HCT116 (cell line): ENCODE measurements around the gene CIC. TPM values are rescaled to one million over a fixed set of nuclear protein-coding genes. Genes with fewer than 3 reads are reported as not detected.

ENCODE experiments used
- ATAC-seq: fragments of 200-7000 bp; cut with Tn5 transposase; 2 replicates; pipeline ENCODE4 v1.9.1; 2020; ENCODE audit warnings: mild to moderate bottlenecking, moderate library complexity
- BruUV-seq: library from RNA; stranded (reverse); fragments of 400-500 nt; replicated peaks from 2 replicates; lab custom pipeline; 2021; lab: Mats Ljungman, UMichigan
- CTCF ChIA-PET: fragments of 300-600 bp; sonication (Branson Sonifier 250); formaldehyde crosslinking; loops from one replicate; lab custom pipeline; 2021; ENCODE audit warnings: antibody characterized with exemption; lab: Charles Lee
- POLR2A ChIA-PET: fragments of 300-600, 350-600 bp; sonication (Branson Sonifier 250); formaldehyde crosslinking; loops from one replicate; lab custom pipeline; 2021; ENCODE audit warnings: antibody characterized with exemption; lab: Charles Lee
- RAD21 ChIA-PET, 2 experiments: fragments of 300-600 bp; sonication (Branson Sonifier 250); formaldehyde crosslinking; loops; one replicate each; lab custom pipeline; 2023; ENCODE audit warnings: low total read pairs in 2 of 2; ENCODE audit not compliant: uncharacterized antibody in 2 of 2, unreplicated experiment in 2 of 2, low non-redundant PET in 1 of 2; lab: Charles Lee
- DNase-seq: peaks from one replicate; pipeline ENCODE4 v3.0.0-alpha.2; 2010; ENCODE audit warnings: low read depth, low spot score
- H2AFZ ChIP-seq: fragments of 200-600 bp; shearing (Covaris generic), sonication (generic); 2 replicates; pipeline ENCODE4 v1.6.1; 2017; ENCODE audit warnings: low read depth, mixed run types, mixed read lengths, antibody characterized with exemption, low read length; ENCODE audit not compliant: poor library complexity, severe bottlenecking
- H3K27ac ChIP-seq: 2 replicates; pipeline ENCODE4 v1.5.1; 2012; ENCODE audit warnings: low read depth, low read length
- H3K27me3 ChIP-seq: fragments of 200-600 bp; sonication (generic); 2 replicates; pipeline ENCODE4 v1.6.1; 2016; ENCODE audit warnings: mixed run types, low read length, mixed read lengths; ENCODE audit not compliant: insufficient read depth
- H3K36me3 ChIP-seq, 2 experiments: fragments of 200-500 bp in 1 of 2; fragments of 200-600 bp in 1 of 2; sonication (Bioruptor generic) in 1 of 2; sonication (generic) in 1 of 2; 2 replicates each; pipeline versions ENCODE4 v1.5.1 to v1.6.1; 2014 to 2016; ENCODE audit warnings: low read length in 2 of 2, inconsistent platforms in 1 of 2, mixed read lengths in 1 of 2, mixed run types in 1 of 2; ENCODE audit not compliant: insufficient read depth in 2 of 2, control insufficient read depth in 1 of 2
- H3K4me1 ChIP-seq, 2 experiments: fragments of 200-600 bp in 1 of 2; sonication (generic) in 1 of 2; 2 replicates each; pipeline versions ENCODE4 v1.5.1 to v1.6.1; 2012 to 2017; ENCODE audit warnings: low read length in 2 of 2, inconsistent platforms in 1 of 2, mild to moderate bottlenecking in 1 of 2, mixed read lengths in 1 of 2, mixed run types in 1 of 2, moderate library complexity in 1 of 2; ENCODE audit not compliant: insufficient read depth in 2 of 2, control insufficient read depth in 1 of 2
- H3K4me2 ChIP-seq: fragments of 200-600 bp; sonication (generic); 2 replicates; pipeline ENCODE4 v1.6.1; 2017; ENCODE audit warnings: mixed run types, low read length, mixed read lengths
- H3K4me3 ChIP-seq, 2 experiments: fragments of 200-600 bp in 1 of 2; sonication (generic) in 1 of 2; replicated peaks in 1 of 2; 2 replicates each; pipeline ENCODE4 v1.5.1; 2011 to 2016; ENCODE audit warnings: low read length in 2 of 2, control low read depth in 1 of 2, low read depth in 1 of 2, mild to moderate bottlenecking in 1 of 2, mixed read lengths in 1 of 2, mixed run types in 1 of 2
- H3K79me2 ChIP-seq: fragments of 200-600 bp; sonication (generic); 2 replicates; pipeline ENCODE4 v1.6.1; 2017; ENCODE audit warnings: mild to moderate bottlenecking, mixed run types, low read length, moderate library complexity, mixed read lengths; ENCODE audit not compliant: insufficient read depth
- H3K9ac ChIP-seq: fragments of 200-600 bp; sonication (generic); 2 replicates; pipeline ENCODE4 v1.6.1; 2016; ENCODE audit warnings: low read length, mixed read lengths
- H3K9me2 ChIP-seq: fragments of 200-600 bp; sonication (generic), shearing (Covaris generic); 2 replicates; pipeline ENCODE4 v1.6.1; 2017; ENCODE audit warnings: mixed run types, mild to moderate bottlenecking, moderate library complexity; ENCODE audit not compliant: insufficient read depth
- H3K9me3 ChIP-seq, 2 experiments: fragments of 200-500 bp in 1 of 2; fragments of 200-600 bp in 1 of 2; sonication (Bioruptor generic) in 1 of 2; sonication (generic) in 1 of 2; 2 replicates each; pipeline ENCODE4 v1.6.1; 2014 to 2017; ENCODE audit warnings: low read length in 2 of 2, mixed read lengths in 2 of 2, inconsistent platforms in 1 of 2, low read depth in 1 of 2, mild to moderate bottlenecking in 1 of 2, mixed run types in 1 of 2, moderate library complexity in 1 of 2; ENCODE audit not compliant: control insufficient read depth in 1 of 2, insufficient read depth in 1 of 2
- H4K20me1 ChIP-seq: fragments of 200-600 bp; sonication (generic), shearing (Covaris generic); 2 replicates; pipeline ENCODE4 v1.6.1; 2017; ENCODE audit warnings: mixed run types, mild to moderate bottlenecking, moderate library complexity; ENCODE audit not compliant: insufficient read depth
- CBX3 ChIP-seq: IDR thresholded peaks from 2 replicates; pipeline ENCODE4 v1.6.1; 2012; ENCODE audit warnings: low read depth
- CEBPB ChIP-seq: IDR thresholded peaks from 2 replicates; pipeline ENCODE4 v1.6.1; 2012; ENCODE audit warnings: low read depth
- EGR1 ChIP-seq: IDR thresholded peaks from 2 replicates; pipeline ENCODE4 v1.6.1; 2012; ENCODE audit warnings: low read depth
- EZH2 ChIP-seq: fragments of 200-600 bp; sonication (generic); IDR thresholded peaks from 2 replicates; pipeline ENCODE4 v1.6.1; 2017; ENCODE audit warnings: antibody characterized with exemption, mixed run types
- EZH2phosphoT487 ChIP-seq: fragments of 200-600 bp; IDR thresholded peaks from 2 replicates; pipeline ENCODE4 v1.6.1; 2018; ENCODE audit warnings: antibody characterized with exemption, borderline replicate concordance
- FOSL1 ChIP-seq: IDR thresholded peaks from 2 replicates; pipeline ENCODE4 v1.6.1; 2012; ENCODE audit warnings: low read depth
- JUND ChIP-seq: IDR thresholded peaks from 2 replicates; pipeline ENCODE4 v1.6.1; 2012
- SIN3A ChIP-seq: IDR thresholded peaks from 2 replicates; pipeline ENCODE4 v1.6.1; 2012; ENCODE audit warnings: low read depth
- SP1 ChIP-seq: IDR thresholded peaks from 2 replicates; pipeline ENCODE4 v1.6.1; 2012; ENCODE audit warnings: low read depth
- SRF ChIP-seq: IDR thresholded peaks from 2 replicates; pipeline ENCODE4 v1.6.1; 2012; ENCODE audit warnings: low read depth
- TCF7L2 ChIP-seq: IDR thresholded peaks from 2 replicates; pipeline ENCODE4 v1.7.0; 2011; ENCODE audit warnings: borderline replicate concordance, inconsistent platforms; ENCODE audit not compliant: insufficient read depth, insufficient read length; ENCODE audit errors: extremely low read depth
- ZFX ChIP-seq: fragments of 450-650 bp; IDR thresholded peaks from 2 replicates; pipeline ENCODE4 v1.6.1; 2017
- intact Hi-C: fragments of 100-400 bp; cut with micrococcal nuclease; formaldehyde crosslinking; loops from 2 replicates; pipeline ENCODE4 v1.10.0; 2022
- total RNA-seq: library from RNA; stranded (reverse); gene quantifications from one replicate; pipeline ENCODE4 v1.2.1, GENCODE V29; 2021; ENCODE audit not compliant: unreplicated experiment
- TF ChIP-seq, protein P1 (sequence below): IDR thresholded peaks from 2 replicates; pipeline ENCODE4 v1.6.1; 2012
- TF ChIP-seq, protein P2 (sequence below): IDR thresholded peaks from 2 replicates; pipeline ENCODE4 v1.6.1; 2011; ENCODE audit warnings: mild to moderate bottlenecking, low read length, moderate library complexity; ENCODE audit not compliant: insufficient replicate concordance; ENCODE audit errors: extremely low read depth
- TF ChIP-seq, protein P3 (sequence below): IDR thresholded peaks from 2 replicates; pipeline ENCODE4 v1.6.1; 2012
- TF ChIP-seq, protein P4 (sequence below), 3 experiments: fragments of 200-600 bp in 1 of 3; sonication (generic) in 1 of 3; IDR thresholded peaks in 2 of 3; conservative IDR thresholded peaks in 1 of 3; 2 replicates each; pipeline ENCODE4 v1.5.1; 2012 to 2017; ENCODE audit warnings: low read depth in 2 of 3, low read length in 2 of 3, antibody characterized with exemption in 1 of 3, borderline replicate concordance in 1 of 3, control low read depth in 1 of 3, mild to moderate bottlenecking in 1 of 3, mixed read lengths in 1 of 3, mixed run types in 1 of 3, moderate library complexity in 1 of 3; ENCODE audit not compliant: insufficient read depth in 1 of 3

Gene CIC
- total RNA-seq, 1 experiment from 2014 or later = 52.0 TPM

DNA sequence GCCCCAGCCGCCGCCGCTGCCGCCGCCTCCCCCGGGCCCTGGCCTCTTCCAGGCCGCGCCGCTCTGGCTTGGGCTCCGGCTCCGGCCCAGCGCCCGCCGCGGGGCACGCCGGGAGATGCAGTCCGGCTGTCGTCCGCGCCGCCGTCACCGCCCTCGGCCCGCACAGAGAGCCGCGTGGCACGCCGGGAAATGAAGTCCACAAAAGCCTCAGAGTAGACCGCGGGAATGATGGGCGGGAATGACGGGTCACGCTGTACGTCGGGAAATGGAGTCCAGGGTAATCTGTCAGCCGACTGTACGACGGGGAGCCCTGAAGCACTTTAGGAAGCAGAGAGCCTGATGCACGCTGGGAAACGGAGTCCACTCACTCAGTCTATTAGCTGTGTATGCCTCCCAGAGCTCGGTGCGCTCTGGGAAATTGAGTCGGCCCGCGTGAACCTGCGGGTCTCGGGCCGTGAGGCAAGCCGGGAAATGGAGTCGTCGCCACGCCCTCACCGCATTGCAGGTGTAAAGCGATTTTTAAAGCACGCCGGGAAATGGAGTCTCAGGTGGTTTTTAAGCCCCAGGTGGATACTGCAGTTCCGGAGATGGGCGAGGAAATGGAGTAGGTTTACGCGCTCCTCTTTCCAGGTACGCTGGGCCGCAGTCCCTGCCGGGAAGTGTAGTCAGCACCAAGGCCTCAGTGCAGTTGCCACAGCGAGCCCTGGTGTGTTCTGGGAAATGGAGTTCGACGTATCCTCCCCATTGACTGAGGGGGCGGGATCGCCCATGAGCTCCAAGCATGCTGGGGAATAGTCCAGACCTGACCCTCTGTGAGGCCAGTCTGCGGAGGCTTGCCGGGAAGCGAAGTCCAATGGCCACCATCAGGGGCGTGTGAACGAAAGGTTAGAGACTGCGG is 26.3 kb upstream of the CIC start, which contains the start of gene GSK3A (continued):
- TF ChIP-seq CEBPB (no peak), SP1 (peak; percentile 78), FOSL1 (no peak), JUND (no peak), ZFX (no peak; the same call in none of the 2 replicates), TCF7L2 (peak; percentile 86)
- TF ChIP-seq, protein P1, sequence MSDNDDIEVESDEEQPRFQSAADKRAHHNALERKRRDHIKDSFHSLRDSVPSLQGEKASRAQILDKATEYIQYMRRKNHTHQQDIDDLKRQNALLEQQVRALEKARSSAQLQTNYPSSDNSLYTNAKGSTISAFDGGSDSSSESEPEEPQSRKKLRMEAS = peak; percentile 56
- TF ChIP-seq, all 23 proteins: peak for 11

DNA sequence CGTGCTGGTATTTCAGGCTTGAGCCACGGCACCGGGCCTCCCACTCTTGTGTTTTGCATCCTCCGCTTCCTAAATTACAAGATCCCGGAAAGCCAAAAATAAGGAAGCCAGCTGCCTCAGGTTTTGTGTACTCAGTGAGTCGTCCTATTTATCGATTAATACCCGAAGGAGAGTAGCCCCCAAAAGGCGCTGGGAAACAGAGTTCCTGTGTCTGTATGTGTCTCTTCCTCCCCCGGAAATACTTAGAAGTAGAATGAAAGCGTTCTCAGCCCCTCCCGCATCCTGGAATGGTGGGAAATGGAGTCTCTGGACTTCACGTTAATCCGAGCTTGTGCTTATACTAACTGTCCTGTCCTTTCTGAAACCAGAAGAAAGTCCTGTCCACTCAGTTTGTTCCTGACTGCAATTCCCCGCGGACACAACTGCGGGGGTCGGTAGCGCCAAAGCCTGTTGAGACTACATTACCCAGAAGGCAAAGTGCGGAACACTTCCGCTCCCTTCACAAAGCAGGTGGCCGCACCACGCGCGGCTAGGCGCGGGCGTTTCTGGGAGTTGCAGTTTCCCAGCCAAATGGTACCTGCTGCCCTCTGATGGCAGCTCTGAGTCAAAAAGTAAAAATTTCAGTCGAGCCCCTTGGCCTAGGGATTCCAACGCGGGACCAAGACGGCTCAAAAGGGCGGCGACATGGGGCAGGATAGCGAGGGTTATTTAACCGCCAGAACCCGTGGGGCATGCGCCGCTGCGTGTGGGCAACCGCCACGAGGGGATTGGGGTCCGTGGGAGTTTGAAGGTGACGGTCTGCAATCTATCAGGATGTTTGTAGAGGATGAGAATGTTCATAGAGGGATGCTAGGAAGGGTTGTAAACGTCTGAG is 24.5 kb upstream of the CIC start:
- Histone ChIP-seq H3K4me2 (peak overlapping the region; percentile 84), H3K79me2 (peaks cover 34% of the 10 kb centered on the region), H3K27ac (peak overlapping the region; percentile 78), H3K9me3 (no peaks in the 10 kb centered on the region), H3K27me3 (no peaks in the 10 kb centered on the region), H3K9ac (peak overlapping the region; percentile 79), H3K9me2 (no peaks in the 10 kb centered on the region), H3K4me1 (peaks cover 13 to 45% of the 10 kb centered on the region in 2 experiments), H4K20me1 (no peaks in the 10 kb centered on the region; the same call in 1 of the 2 replicates), H3K4me3 (peak overlapping the region; percentile 69 to 93), H3K36me3 (peaks cover 0 to 11% of the 10 kb centered on the region in 2 experiments; a peak in 2 of 4 replicates), H2AFZ (no peak overlapping the region)
- intact Hi-C loops = loop anchor here (1.0 to 5.0 kb wide), 2 partner anchors 136 to 153 kb away; no protein-coding TSS in a partner anchor
- no TSS peak for BruUV-seq
- ATAC-seq = peak; percentile 40
- RAD21 ChIA-PET = interaction anchor here (0.5 to 1.0 kb wide), 2 partner anchors 35 to 39 kb away, joined by 4 to 5 read pairs; no protein-coding TSS in a partner anchor
- peak; percentile 93 for DNase-seq
- CTCF ChIA-PET = interaction anchor here (0.6 to 3.8 kb wide), 9 partner anchors 14 to 210 kb away, joined by 3 to 63 read pairs (median 4); no protein-coding TSS in a partner anchor
- POLR2A ChIA-PET = interaction anchor here (0.9 to 2.4 kb wide), 3 partner anchors 35 to 57 kb away, joined by 3 to 19 read pairs (median 7); partner anchors contain the start of genes PAFAH1B3 and PRR19
- peak; percentile 84 for TF ChIP-seq TCF7L2
- TF ChIP-seq, protein P1 = peak; percentile 77
- TF ChIP-seq, protein P2, sequence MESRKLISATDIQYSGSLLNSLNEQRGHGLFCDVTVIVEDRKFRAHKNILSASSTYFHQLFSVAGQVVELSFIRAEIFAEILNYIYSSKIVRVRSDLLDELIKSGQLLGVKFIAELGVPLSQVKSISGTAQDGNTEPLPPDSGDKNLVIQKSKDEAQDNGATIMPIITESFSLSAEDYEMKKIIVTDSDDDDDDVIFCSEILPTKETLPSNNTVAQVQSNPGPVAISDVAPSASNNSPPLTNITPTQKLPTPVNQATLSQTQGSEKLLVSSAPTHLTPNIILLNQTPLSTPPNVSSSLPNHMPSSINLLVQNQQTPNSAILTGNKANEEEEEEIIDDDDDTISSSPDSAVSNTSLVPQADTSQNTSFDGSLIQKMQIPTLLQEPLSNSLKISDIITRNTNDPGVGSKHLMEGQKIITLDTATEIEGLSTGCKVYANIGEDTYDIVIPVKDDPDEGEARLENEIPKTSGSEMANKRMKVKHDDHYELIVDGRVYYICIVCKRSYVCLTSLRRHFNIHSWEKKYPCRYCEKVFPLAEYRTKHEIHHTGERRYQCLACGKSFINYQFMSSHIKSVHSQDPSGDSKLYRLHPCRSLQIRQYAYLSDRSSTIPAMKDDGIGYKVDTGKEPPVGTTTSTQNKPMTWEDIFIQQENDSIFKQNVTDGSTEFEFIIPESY = peak; percentile 86
- TF ChIP-seq CBX3 = no peak
- no peak for TF ChIP-seq SRF
- peak; percentile 34; the same call in 1 of the 2 replicates for TF ChIP-seq EGR1
- no peak for TF ChIP-seq JUND
- no peak for TF ChIP-seq EZH2
- no peak for TF ChIP-seq EZH2phosphoT487
- no peak; the same call in 1 of the 2 replicates for TF ChIP-seq SIN3A
- no peak for TF ChIP-seq FOSL1
- TF ChIP-seq, protein P3, sequence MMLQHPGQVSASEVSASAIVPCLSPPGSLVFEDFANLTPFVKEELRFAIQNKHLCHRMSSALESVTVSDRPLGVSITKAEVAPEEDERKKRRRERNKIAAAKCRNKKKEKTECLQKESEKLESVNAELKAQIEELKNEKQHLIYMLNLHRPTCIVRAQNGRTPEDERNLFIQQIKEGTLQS = no peak
- no peak for TF ChIP-seq CEBPB
- TF ChIP-seq, protein P4, sequence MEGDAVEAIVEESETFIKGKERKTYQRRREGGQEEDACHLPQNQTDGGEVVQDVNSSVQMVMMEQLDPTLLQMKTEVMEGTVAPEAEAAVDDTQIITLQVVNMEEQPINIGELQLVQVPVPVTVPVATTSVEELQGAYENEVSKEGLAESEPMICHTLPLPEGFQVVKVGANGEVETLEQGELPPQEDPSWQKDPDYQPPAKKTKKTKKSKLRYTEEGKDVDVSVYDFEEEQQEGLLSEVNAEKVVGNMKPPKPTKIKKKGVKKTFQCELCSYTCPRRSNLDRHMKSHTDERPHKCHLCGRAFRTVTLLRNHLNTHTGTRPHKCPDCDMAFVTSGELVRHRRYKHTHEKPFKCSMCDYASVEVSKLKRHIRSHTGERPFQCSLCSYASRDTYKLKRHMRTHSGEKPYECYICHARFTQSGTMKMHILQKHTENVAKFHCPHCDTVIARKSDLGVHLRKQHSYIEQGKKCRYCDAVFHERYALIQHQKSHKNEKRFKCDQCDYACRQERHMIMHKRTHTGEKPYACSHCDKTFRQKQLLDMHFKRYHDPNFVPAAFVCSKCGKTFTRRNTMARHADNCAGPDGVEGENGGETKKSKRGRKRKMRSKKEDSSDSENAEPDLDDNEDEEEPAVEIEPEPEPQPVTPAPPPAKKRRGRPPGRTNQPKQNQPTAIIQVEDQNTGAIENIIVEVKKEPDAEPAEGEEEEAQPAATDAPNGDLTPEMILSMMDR (IDR thresholded peaks at IDR 0.05 in 2 of 3, conservative IDR thresholded peaks at IDR 0.05 in 1 of 3; ENCODE audit: borderline replicate concordance in 1 of 3, insufficient read depth in 1 of 3, low read depth in 2 of 3, low read length in 2 of 3) = peak; percentile 51 to 82 (median 65)
